Cerebellar nuclear complex (tissue), 1 donor: ENCODE data around the gene MARK3.
A peak's percentile ranks its signal among the peaks of the same experiment; 100 is the strongest.

Source experiments
- DNase-seq, 2 experiments: peaks; one replicate each; lab custom pipeline; 2025; lab: John Stamatoyannopoulos, UW

MARK3 gene

GRCh38 chr14:103442288-103442687 lies 57.1 kb downstream of the MARK3 start:
- DNase-seq, result no peak

- no peak for DNase-seq
Measured at GRCh38 chr14:103443111-103443510, 57.9 kb downstream of the MARK3 start.

- no peak for DNase-seq
Measured at GRCh38 chr14:103444837-103445524, 59.8 kb downstream of the MARK3 start.

GRCh38 chr14:103445806-103446205 lies 60.6 kb downstream of the MARK3 start:
- DNase-seq, result peak in 1 of 2 experiments; percentile 63

GRCh38 chr14:103448097-103448496 lies 62.9 kb downstream of the MARK3 start:
- no peak for DNase-seq

- DNase-seq, result no peak
Measured at GRCh38 chr14:103449634-103450161, 64.5 kb downstream of the MARK3 start.

GRCh38 chr14:103450416-103450815 lies 65.2 kb downstream of the MARK3 start:
- DNase-seq, result no peak

GRCh38 chr14:103451401-103451800 lies 66.2 kb downstream of the MARK3 start:
- peak in 1 of 2 experiments; percentile 45 for DNase-seq

GRCh38 chr14:103453791-103454190 lies 68.6 kb downstream of the MARK3 start:
- DNase-seq, result no peak

- no peak for DNase-seq
Measured at GRCh38 chr14:103456167-103456835, 71.1 kb downstream of the MARK3 start.

GRCh38 chr14:103460415-103460814 lies 75.2 kb downstream of the MARK3 start:
- no peak for DNase-seq

- DNase-seq, result no peak
Measured at GRCh38 chr14:103463149-103463548, 77.9 kb downstream of the MARK3 start.

- no peak for DNase-seq
Measured at GRCh38 chr14:103463851-103464250, 78.6 kb downstream of the MARK3 start.

- DNase-seq, result no peak
Measured at GRCh38 chr14:103472939-103473338, 87.7 kb downstream of the MARK3 start.

- no peak for DNase-seq
Measured at GRCh38 chr14:103474893-103475292, 89.7 kb downstream of the MARK3 start.

- no peak for DNase-seq
Measured at GRCh38 chr14:103476065-103476464, 90.8 kb downstream of the MARK3 start.

- DNase-seq, result no peak
Measured at GRCh38 chr14:103476631-103477030, 91.4 kb downstream of the MARK3 start.

- DNase-seq, result no peak
Measured at GRCh38 chr14:103480595-103480994, 95.4 kb downstream of the MARK3 start.

GRCh38 chr14:103483600-103483999 lies 98.4 kb downstream of the MARK3 start:
- DNase-seq, result no peak

GRCh38 chr14:103485504-103485903 lies 100.3 kb downstream of the MARK3 start:
- no peak for DNase-seq

GRCh38 chr14:103488071-103488470 lies 102.9 kb downstream of the MARK3 start:
- no peak for DNase-seq

- DNase-seq, result no peak
Measured at GRCh38 chr14:103488960-103489359, 103.7 kb downstream of the MARK3 start.

GRCh38 chr14:103489621-103490020 lies 104.4 kb downstream of the MARK3 start:
- DNase-seq, result no peak
